Measurements from ENCODE around the gene TRMT1.

Gene TRMT1

DNA sequence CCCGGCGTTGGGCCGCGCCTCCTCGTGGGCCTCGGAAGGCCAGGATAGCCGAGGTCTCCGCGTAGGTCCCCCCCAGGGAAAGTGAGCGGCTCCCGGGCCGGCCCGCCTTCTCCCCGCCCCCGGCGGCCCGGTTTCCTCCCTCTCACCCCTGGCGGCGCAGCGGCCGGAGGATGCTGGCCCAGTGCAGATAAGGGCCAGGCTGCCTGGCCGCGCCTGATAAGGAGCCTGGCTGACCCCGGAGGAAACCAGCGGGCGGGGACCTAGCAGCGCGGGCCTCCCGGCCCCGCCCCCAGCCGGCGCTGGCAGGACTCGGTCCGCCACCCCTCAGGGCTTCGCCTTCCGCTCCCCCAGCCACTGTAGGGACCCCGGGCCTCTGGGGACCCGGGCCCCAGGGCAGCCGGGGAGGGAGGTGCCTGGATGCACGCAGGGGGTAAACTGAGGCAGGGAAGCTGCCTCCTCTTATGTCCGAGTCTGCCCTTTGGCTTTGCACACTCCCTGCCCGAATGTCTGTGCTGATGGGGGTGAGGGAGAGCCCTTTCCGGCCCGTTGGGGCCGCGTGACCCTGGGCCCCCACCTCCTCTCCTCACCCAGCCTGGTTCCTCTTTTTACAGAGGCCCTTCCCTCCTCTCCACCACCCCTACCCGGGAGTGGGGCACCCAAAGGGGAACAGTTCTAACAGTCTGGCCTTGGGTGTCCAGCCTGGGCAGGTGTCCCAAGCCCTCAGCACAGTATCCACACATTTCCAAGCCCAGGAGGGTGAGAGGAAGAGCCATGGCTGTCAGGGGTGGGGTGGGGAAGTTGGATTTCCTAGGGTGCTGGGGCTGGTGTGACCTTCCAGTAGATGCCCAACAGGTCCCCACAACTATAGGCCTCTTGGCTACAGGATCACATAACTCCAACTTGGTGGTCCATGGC lies 13.6 kb downstream of the TRMT1 start, which contains the start of gene LYL1:
TSS of gene LYL1 (minus strand) at position 193 of the 915 bp plus-strand sequence. CDS start 1,687 bp downstream, outside the sequence.
- TF ChIP-seq, protein P1, sequence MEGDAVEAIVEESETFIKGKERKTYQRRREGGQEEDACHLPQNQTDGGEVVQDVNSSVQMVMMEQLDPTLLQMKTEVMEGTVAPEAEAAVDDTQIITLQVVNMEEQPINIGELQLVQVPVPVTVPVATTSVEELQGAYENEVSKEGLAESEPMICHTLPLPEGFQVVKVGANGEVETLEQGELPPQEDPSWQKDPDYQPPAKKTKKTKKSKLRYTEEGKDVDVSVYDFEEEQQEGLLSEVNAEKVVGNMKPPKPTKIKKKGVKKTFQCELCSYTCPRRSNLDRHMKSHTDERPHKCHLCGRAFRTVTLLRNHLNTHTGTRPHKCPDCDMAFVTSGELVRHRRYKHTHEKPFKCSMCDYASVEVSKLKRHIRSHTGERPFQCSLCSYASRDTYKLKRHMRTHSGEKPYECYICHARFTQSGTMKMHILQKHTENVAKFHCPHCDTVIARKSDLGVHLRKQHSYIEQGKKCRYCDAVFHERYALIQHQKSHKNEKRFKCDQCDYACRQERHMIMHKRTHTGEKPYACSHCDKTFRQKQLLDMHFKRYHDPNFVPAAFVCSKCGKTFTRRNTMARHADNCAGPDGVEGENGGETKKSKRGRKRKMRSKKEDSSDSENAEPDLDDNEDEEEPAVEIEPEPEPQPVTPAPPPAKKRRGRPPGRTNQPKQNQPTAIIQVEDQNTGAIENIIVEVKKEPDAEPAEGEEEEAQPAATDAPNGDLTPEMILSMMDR (IDR thresholded peaks at IDR 0.05; ENCODE audit: insufficient read depth, low read length, poor library complexity, severe bottlenecking): no peak
- Histone ChIP-seq H3K36me3 (ENCODE audit: control insufficient read depth, insufficient read depth, low read length) (peaks cover 2% of the 10 kb centered on the region; the same call in 1 of the 2 replicates), H3K27me3 (replicated peaks; ENCODE audit: control insufficient read depth, insufficient read depth, low read length) (no peaks in the 10 kb centered on the region), H3K4me3 (replicated peaks; ENCODE audit: low read depth, low read length) (peak within 1 kb of the TSS; percentile 68)
- peak; percentile 91 for DNase-seq (ENCODE audit: extremely low read depth, insufficient read length)

DNA sequence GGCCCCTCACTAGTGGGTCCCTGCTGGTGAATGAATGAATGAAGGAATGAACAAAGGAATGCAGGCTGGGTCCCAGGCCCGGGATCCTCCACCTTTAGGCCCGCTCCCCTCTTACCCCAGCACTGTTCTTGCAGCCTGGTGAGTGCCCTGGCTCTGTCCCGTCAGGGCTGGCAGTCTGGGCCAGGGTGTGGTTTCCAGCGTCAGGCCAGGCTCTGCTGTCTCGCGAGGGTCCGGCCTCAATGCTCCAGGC lies 14.2 kb downstream of the TRMT1 start:
- Histone ChIP-seq H3K4me3 (replicated peaks; ENCODE audit: low read depth, low read length) (peak overlapping the region; percentile 68), H3K27me3 (replicated peaks; ENCODE audit: control insufficient read depth, insufficient read depth, low read length) (no peaks in the 10 kb centered on the region), H3K36me3 (ENCODE audit: control insufficient read depth, insufficient read depth, low read length) (peaks cover under 1% of the 10 kb centered on the region; the same call in 1 of the 2 replicates)
- TF ChIP-seq, protein P1 (IDR thresholded peaks at IDR 0.05; ENCODE audit: insufficient read depth, low read length, poor library complexity, severe bottlenecking): no peak
- DNase-seq (ENCODE audit: extremely low read depth, insufficient read length): no peak

DNA sequence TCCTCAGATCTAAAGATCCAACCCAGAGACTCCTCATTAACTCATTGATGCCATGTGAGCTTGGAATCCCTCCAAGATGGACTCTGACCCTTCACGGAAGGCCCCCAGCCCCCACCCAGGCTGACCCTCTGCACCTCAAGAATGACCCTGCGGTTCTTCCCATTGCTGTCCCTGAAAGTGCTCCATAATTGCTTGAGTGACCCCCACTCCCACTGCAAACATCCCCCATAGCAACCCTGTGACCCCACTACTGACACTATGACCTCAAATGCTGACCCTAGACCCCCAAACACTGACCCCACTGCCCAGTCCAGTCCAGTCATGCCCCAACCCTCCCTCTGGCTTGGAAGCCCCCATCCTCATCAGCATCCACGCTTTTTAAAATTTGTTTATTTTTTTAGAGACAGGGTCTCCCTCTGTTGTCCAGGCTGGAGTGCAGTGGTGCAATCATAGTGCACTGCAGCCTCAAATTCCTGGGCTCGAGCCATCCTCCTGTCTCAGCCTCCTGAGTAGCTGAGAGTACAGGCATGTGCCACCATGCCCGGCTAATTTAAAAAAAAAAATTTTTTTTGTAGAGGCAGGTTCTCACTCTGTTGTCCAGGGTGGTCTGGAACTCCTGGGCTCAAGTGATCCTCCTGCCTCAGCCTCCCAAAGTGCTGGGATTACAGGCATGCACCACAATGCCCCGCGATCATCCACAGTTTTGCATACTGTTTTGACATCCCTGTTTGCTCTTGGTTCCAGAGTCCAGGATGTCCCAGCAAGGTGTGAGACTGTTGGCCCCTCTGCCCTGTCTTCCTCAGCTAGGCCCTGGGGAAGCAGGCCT lies 14.7 kb downstream of the TRMT1 start:
- Histone ChIP-seq H3K36me3 (ENCODE audit: control insufficient read depth, insufficient read depth, low read length) (no peaks in the 10 kb centered on the region; the same call in 1 of the 2 replicates), H3K27me3 (replicated peaks; ENCODE audit: control insufficient read depth, insufficient read depth, low read length) (no peaks in the 10 kb centered on the region), H3K4me3 (replicated peaks; ENCODE audit: low read depth, low read length) (peak overlapping the region; percentile 68)
- no peak for DNase-seq (ENCODE audit: extremely low read depth, insufficient read length)
- TF ChIP-seq, protein P1 (IDR thresholded peaks at IDR 0.05; ENCODE audit: insufficient read depth, low read length, poor library complexity, severe bottlenecking): no peak

DNA sequence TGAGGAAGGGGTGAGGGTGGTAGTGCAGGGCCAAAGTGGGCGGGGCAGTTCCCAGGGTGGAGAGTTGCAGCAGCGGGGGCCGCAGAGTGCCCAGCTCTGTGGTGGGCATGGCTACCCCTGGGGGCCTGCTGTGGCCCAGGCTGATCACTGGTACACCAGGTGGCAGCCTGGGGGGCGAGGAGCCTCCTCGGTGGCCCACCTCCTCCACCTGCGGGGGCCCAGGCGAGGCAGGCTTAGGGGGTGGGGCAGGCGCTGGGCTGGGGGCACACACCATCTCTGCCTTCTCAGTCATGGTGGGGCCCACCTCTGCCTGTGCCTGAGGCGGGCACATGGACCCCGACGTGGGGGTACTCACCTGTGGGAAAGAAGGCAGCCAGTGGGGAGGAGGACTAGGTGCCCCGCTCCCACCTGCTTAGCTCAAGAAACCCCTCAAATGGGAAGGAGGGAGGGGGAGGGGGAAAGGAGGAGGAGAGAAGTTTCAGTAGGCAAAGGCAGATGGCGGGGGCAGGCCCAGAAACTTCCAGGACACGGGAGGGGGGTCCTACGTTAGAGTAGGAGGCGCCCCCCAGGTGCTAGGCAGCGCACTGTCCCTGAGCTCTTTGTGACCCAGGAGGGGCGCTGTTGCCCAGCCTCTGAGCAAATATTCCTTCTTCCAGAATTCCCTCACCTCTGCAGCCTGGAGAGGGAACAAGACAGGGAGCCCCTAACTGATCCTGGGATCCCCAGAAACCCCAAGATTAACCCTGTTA lies 15.5 kb downstream of the TRMT1 start:
- TF ChIP-seq, protein P1 (IDR thresholded peaks at IDR 0.05; ENCODE audit: insufficient read depth, low read length, poor library complexity, severe bottlenecking): peak; percentile 39
- Histone ChIP-seq H3K36me3 (ENCODE audit: control insufficient read depth, insufficient read depth, low read length) (no peaks in the 10 kb centered on the region), H3K27me3 (replicated peaks; ENCODE audit: control insufficient read depth, insufficient read depth, low read length) (no peaks in the 10 kb centered on the region; the same call in 1 of the 2 replicates), H3K4me3 (replicated peaks; ENCODE audit: low read depth, low read length) (no peak overlapping the region)
- no peak for DNase-seq (ENCODE audit: extremely low read depth, insufficient read length)

DNA sequence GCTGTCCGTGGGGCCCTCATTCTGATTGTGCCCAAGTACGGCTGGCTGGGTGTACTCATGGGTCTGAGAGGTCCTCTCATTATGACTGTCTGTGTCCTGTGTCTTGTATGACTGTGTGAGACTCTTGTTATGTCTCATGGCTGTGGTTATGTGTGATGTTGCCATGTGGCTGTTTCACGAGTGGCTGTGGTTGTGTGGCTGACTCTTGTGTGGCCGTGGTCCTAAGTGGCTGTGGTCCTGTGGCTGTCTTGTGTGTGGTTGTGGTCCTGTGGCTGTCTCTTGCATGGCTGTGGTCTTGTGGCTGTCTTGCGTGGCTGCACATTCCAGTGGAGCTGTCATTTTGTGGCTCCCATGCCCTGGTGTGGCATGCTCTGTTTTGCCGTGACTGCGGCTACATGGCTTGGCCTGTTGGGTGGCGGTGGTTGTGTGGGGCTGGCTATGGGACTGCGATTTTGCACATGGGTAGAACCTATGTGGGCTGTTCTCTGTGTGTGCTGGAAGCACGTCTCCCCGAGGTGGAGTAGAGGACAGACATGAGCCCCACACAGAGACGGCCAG lies 16.4 kb downstream of the TRMT1 start:
- peak; percentile 85 for DNase-seq (ENCODE audit: extremely low read depth, insufficient read length)
- no peaks in the 10 kb centered on the region; the same call in 1 of the 2 replicates for H3K27me3 ChIP-seq (replicated peaks; ENCODE audit: control insufficient read depth, insufficient read depth, low read length)
- no peaks in the 10 kb centered on the region for H3K36me3 ChIP-seq (ENCODE audit: control insufficient read depth, insufficient read depth, low read length)
- no peak overlapping the region for H3K4me3 ChIP-seq (replicated peaks; ENCODE audit: low read depth, low read length)
- TF ChIP-seq, protein P1 (IDR thresholded peaks at IDR 0.05; ENCODE audit: insufficient read depth, low read length, poor library complexity, severe bottlenecking): no peak
